SW480 (cell line): ENCODE results near the gene C20orf144.
"Not testable (repeated sequence)": the region's sequence is repeated elsewhere in the genome, so short reads cannot be mapped to it uniquely, and the experiment has no call there.

ENCODE experiments used
- DNase-seq: peaks from one replicate; pipeline ENCODE4 v3.0.0-alpha.2; 2016; ENCODE audit warnings: low spot score

The C20orf144 gene

DNA sequence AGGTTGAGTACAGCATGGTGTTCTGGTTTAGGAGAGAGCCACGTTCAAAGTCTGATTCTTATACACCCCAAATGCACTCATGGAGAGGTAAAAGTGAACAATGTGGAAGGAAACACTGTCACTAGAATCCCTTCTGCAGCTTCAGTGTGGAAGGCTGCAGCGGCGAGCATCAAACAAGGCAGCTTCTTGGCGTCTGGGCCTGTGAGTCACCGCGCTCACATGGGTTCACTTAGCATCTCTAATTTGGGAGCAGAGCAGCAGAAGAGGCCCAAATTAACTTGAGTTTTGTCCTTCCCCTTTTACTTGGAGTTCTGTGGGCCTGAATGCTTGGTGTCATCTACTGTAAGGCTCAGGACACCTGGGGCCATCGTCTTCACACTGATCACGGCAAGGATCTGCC is 35.0 kb downstream of the C20orf144 start:
- DNase-seq: no peak

DNA sequence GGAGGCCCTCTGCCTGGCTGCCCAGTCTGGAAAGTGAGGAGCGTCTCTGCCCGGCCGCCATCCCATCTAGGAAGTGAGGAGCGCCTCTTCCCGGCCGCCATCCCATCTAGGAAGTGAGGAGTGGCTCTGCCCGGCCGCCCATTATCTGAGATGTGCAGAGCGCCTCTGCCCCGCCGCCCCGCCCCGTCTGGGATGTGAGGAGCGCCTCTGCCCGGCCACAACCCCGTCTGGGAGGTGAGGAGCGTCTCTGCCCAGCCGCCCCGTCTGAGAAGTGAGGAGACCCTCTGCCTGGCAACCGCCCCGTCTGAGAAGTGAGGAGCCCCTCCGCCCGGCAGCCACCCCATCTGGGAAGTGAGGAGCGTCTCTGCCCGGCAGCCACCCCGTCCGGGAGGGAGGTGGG is 36.8 kb downstream of the C20orf144 start:
- not testable (repeated sequence) for DNase-seq

- DNase-seq: not testable (repeated sequence)
Measured at GRCh38 chr20:33700696-33701441, 38.7 kb downstream of the C20orf144 start.

DNA sequence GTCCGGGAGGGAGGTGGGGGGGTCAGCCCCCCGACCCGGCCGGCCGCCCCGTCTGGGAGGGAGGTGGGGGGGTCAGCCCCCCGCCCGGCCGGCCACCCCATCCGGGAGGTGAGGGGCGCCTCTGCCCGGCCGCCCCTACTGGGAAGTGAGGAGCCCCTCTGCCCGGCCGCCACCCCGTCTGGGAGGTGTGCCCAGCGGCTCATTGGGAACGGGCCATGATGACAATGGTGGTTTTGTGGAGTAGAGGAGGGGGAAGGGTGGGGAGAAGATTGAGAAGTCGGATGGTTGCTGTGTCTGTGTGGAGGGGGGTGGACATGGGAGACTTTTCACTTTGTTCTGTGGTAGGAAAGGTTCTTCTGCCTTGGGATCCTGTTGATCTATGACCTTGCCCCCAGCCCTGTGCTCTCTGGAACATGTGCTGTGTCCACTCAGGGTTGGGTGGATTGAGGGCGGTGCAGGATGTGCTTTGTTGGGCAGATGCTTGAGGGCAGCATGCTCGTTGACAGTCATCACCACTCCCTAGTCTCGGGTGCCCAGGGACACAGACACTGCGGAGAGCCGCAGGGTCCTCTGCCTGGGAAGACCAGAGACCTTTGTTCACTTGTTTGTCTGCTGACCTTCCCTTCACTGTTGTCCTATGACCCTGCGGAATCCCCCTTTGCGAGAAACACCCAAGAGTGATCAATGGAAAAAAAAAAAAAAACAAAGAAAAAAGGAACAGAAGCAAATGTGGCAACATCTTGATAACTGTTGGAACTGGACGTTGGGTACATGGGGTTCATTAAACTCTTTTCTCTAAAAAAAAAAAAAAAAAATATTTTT is 39.7 kb downstream of the C20orf144 start:
- DNase-seq: no peak

- no peak for DNase-seq
Measured at GRCh38 chr20:33702861-33703260, 40.7 kb downstream of the C20orf144 start.

DNA sequence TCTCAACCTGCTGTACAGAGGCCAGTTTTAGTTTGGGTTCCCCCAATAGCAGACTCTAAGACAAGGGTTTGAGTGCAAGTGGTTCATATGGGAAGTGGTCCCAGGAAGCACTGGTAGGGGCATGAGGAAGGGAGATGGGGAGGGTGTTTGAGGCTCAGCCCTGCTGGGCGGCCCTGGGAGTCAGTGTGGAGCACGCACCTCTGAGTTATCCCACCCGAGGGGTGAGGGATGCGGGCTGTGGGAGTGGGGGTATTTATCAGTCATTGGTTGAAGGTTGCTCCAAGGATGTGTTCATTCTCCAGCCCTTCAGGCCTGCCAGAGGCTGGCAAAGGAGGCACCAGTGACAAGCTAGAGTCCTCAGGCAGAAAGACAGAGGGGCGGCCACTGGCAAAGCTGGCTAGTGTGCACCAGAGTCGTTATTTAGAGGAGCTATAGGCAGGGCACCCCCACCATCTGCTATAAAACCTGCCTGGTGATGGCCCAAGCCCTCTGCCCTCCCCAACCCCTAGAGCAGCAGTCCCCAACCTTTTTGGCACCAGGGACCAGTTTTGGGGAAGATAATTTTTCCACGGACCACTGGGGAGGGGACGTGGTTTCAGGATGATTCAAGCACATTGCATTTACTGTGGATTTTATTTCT is 41.5 kb downstream of the C20orf144 start:
- DNase-seq: no peak

GRCh38 chr20:33704197-33704924 is 42.2 kb downstream of the C20orf144 start:
- no peak for DNase-seq

DNA sequence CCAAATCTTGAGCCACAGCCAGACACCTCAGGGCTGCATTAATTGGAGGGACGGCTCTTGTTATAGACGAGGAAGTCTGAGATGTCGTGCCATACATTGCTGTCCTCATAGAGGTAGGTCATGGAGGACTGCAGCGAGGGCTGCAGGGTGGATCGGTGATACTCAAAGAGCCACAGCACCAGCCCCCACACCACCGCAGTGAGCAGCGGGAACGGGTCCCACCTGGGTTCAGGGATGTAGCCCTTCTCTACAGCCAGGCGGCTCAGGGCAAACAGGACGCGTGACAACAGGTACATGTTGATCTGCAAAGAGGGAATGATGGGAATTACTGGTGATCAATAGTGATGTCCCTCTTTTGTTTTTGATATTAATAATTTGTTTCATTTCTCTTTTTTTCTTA is 45.5 kb downstream of the C20orf144 start:
- DNase-seq: no peak

DNA sequence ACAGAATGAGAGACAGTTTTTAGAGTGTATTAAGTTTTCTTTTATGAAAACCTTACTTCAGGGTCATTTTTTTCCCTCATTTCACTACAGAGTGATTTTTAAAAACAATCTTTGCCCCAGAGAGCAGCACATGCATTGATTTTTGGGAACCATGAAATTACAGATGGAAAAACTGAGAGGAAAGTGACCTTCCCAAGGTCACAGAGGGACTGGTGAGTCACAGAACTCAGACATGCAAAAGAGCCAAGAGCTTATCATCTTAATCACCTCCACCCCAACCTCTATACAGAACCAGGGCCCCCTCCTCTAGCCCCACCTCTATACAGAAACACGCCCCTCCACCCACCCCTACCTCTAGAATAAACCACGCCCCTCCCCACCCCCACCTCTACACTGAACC is 47.3 kb downstream of the C20orf144 start:
- peak; percentile 94 for DNase-seq

- DNase-seq: peak; percentile 95
Measured at GRCh38 chr20:33709905-33710541, 47.9 kb downstream of the C20orf144 start.

DNA sequence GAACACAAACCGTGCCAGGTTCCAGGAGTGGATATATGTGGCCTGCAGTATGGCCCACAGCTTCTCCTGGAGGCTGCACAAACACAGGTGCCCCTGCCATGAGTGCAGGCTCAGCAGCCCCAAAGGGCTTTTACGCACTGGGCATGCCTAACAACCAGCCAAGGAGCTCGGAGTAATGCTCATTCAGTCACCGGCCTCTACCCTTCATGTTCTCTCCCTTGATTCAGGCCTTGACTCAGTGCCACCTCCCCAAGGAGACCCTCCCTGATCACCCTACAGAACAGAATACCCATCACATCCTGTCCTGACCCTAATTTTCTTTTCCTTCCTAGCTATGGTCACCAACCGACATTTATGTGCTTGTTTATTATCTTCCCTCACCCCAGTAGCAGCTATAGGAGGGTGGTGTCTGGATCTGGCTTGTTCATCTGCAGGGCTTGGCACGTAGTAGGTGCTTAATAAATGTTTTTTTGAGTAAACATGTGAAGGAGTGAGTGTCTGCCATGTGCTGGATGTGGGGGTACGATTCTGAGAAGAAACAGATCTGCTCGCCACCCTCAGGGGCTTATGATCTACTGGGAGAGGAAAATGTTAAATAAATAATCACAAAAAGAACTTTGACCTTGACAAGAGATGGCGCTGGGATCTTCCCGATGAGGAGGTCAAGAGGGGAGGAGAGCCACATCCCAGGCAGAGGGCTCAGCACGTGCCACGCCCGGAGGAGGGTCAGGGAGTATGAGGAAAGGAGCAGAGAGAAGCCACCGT is 48.7 kb downstream of the C20orf144 start:
- peak; percentile 23 for DNase-seq

GRCh38 chr20:33711446-33711738 is 49.3 kb downstream of the C20orf144 start:
- DNase-seq: no peak
